ENCODE measurements around the gene SPRR2D.

GRCh38 chr1:153024413-153024812 lies 16.5 kb downstream of the SPRR2D start:
- TF ChIP-seq CTCF (conservative IDR thresholded peaks at IDR 0.05; ENCODE audit: low read depth, low read length): no peak
- TF ChIP-seq RAD21 (IDR thresholded peaks at IDR 0.05; ENCODE audit: low read length): no peak
- no peak for TF ChIP-seq POLR2A (IDR thresholded peaks at IDR 0.05; ENCODE audit: low read depth, low read length)
- no peak for TF ChIP-seq ELK1 (IDR thresholded peaks at IDR 0.05; ENCODE audit: borderline replicate concordance, low read depth, low read length)
- no peak for TF ChIP-seq CEBPB (IDR thresholded peaks at IDR 0.05; ENCODE audit: low read depth, low read length)
- no peak for TF ChIP-seq SMC3 (IDR thresholded peaks at IDR 0.05; ENCODE audit: low read depth, low read length)
- TF ChIP-seq BHLHE40 (IDR thresholded peaks at IDR 0.05; ENCODE audit: low read depth, low read length): no peak
- TF ChIP-seq NFE2L2 (IDR thresholded peaks at IDR 0.05; ENCODE audit: low read depth, low read length): no peak
- no peak for TF ChIP-seq MAFK (IDR thresholded peaks at IDR 0.05; ENCODE audit: low read depth, low read length)

All from IMR-90 (cell line).